Suppressor macrophage treated with lipopolysaccharide for 4 hours (primary cell): ENCODE results near the gene TNNC2.
"Not testable (repeated sequence)": the region's sequence is repeated elsewhere in the genome, so short reads cannot be mapped to it uniquely, and the experiment has no call there.

Source experiments
- DNase-seq: peaks from one replicate; pipeline ENCODE4 v3.0.0-alpha.2; 2020

The TNNC2 gene

DNA sequence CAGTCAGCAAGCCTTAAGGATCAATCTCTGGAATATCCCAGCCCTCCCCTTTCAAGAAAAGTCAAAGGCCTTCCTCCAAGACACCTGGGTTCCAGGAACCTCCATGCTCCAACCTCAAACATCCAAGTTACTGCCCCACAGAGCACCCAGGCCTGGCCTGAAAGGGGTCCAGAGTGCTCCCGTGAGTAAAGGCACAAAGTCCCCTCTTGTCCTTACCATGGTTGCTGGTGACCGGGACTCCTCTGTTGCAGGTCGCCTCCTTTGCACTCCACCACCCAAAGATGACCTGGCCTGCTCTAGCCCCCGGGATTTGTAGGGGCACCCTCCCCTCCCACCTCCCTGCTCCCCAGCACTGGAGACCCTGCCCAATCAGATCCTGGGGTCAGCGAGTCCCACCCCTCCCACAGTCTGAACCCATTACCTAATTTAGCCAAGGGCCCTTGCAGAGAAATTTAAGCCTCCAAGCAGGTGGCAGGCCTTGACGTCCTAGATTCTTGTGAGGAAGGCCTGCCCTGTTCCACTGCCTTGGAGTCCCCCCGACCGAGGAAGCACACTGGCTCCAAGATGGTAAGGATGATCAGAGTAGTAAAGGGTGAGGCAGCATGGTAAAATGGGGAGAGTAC, at the start of gene TNNC2:
Gene TNNC2 (minus strand): TSS at position 283 of the 623 bp plus-strand sequence. CDS start 64 bp downstream, at position 219.
- no peak for DNase-seq

DNA sequence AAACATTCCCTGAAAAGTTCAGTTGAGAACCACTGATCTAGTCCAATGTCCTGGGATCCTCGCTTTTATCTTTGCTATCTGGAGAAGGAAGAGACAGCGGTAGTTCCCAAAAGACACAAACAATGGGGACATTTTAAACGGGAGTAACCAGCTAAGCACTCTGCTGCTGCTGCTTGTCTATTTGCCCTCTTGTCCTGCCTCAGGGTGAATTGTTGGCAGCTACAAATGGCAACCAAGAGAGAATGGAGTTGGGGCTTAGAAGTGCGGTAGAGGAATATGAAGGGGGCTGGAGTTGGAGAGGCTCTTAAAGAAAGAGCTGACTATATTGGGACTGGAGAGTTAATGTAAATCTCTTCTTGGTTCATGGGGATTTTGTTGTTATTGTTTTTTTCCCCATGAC, 47.5 kb upstream of the TNNC2 start:
- DNase-seq = no peak

DNA sequence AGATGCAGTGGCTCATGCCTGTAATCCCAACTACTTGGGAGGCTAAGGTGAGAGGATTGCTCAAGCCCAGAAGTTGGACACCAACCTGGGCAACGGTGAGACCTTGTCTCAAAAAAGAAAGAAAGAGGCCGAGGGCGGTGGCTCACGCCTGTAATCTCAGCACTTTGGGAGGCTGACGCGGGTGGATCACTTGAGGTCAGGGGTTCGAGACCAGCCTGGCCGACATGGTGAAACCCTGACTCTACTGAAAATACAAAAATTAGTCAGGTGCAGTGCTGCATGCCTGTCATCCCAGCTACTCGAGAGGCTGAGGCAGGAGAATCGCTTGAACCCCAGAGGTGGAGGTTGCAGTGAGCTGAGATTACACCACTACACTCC, 47.0 kb upstream of the TNNC2 start:
- DNase-seq = not testable (repeated sequence)

DNA sequence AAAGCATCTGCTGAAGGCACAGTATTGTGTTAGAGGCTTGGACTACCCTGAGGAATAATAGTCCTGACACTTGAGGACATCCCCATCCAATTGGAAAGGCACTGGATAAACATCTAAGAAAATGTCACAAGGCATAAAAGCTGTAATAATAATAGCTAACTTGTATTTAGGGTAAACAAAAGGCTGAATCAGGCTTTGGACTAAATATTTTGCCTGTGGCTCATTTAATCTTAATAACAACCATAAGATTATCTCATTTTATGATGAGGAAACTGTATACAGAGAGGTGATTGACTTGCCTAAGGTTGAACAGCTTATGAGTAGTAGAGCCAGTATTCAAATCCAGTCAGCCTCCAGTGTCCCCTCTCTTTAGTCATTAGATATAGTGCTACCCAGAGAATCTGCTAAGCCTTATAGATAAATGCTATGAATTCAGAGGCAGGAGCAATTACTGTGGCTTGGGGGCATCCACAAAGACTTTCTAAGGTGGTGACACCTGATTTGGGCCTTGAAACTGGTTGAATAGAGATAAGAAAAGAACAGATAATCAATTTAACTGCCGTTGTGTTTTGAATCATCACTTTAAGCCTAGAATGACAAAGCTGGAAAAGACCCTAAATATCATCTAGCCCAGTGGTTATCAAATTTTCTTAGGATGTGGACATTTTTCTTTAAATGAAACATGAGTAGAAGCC, 46.4 kb upstream of the TNNC2 start:
- DNase-seq = no peak

DNA sequence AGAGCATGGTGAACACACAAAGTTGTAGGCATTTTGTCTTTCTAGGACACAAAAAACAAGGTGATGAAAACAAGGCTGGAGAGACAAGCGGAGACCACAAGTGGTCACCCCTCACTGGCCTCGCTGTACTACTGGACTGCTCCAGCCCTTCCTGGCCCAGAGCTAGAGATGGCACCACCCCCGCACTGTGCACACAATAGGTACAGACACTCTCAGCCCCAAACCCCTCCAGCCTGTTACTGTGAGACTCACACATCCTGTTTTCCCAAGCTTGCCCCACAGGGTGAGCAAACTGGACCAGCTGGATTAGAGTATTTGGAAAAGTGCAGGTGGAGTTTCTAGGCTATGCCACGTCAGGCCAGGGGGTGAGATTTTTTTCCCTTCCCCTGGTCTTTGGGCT, 45.5 kb upstream of the TNNC2 start:
- DNase-seq = no peak

DNA sequence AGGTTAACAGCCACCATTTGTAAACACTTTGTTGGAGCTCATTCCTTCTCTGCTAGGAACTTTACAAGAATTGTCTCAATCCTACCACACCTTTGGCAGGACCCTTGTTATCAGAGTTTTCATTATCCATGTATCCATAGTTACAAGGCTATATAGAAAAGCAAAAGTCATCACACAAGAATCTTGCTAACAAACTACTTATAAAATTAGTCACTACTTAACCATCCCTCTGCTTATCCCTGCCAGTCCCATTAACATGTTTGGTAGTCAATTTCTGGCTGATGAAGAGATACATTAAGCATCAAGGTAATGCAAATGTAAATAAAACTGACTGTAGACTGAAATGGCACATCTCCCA, 40.7 kb upstream of the TNNC2 start:
- no peak for DNase-seq

DNA sequence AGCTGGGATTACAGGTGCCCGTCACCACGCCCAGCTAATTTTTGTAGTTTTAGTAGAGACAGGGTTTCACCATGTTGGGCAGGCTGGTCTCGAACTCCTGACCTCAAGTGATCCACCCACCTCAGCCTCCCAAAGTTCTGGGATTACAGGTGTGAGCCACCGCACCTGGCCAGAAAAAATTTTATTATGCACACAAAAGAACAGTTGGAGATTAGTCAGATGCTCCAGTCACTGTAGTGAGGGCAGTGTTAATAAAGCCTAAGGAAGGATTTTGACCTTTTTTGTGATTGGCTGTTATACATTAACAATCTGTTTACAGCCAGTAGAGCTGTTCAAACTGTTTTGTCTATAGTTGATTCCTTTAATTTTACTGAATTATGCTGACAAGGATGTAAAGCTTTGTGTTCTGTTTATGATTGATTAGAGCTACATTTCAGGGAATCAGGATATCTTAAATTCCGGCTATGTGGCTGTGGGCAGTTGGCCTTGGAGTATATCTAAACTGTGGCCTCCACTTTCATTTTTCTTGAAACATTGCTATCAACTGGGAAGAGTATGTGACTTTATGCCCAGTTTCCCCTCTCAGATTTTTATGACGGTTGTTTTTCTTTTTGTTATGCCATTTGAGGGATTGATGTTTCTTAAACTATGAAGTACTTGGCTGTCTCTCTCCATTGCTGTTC, 40.2 kb upstream of the TNNC2 start:
- DNase-seq = no peak

DNA sequence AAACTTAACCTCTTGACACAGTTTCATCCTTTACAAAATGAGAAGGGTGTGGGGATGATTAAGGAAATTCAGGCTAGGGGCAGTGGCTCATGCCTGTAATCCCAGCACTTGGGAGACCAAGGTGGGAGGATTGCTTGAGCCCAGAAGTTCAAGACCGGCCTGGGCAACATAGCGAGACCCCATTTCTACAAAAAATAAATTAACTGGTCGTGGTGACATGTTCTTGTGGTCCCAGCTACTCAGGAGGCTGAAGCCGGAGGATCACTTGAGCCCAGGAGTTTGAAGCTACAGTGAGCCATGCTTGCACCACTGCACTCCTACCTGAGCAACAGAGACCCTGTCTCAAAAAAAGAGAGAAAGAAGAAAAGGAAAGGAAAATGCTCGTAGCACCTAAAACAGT, 39.3 kb upstream of the TNNC2 start:
- DNase-seq = no peak

DNA sequence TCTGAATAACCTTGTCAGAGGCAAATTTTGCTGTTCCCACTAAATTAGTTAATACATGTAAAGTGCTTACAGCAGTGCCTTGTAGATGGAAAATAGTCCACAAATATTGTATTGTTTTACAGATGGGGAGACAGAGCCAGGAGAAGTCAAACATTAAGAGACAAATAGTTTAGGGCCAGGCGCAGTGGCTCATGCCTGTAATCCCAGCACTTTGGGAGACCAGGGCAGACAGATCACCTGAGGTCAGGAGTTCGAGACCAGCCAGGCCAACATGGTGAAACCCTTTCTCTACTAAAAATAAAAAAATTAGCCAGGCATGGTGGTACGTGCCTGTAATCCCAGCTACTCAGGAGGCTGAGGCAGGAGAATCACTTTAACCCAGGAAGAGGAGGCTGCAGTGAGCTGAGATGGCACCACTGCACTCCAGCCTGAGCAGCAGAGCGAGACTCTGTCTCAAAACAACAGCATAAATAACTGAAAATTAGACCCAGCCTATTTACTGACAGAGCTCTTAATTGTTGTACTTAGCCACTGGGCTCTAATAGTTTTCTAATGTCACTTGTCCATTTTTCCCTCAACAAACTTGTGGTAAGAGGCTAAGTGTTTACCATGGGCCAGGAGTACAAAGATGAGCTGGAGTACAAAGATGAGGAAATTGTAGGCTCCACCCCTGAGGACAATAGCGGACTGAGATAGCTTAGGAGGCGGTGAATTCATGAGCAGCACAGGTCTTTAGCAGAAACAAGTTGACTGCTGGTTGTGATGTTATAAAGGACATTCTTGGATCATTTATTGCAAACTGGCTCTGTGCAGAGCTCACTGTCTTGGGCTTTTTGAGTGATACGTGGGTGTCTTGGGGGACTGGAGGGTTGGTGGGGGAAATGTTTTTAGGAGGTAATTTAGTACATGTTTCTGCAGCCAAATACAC, 36.7 kb upstream of the TNNC2 start:
- no peak for DNase-seq

DNA sequence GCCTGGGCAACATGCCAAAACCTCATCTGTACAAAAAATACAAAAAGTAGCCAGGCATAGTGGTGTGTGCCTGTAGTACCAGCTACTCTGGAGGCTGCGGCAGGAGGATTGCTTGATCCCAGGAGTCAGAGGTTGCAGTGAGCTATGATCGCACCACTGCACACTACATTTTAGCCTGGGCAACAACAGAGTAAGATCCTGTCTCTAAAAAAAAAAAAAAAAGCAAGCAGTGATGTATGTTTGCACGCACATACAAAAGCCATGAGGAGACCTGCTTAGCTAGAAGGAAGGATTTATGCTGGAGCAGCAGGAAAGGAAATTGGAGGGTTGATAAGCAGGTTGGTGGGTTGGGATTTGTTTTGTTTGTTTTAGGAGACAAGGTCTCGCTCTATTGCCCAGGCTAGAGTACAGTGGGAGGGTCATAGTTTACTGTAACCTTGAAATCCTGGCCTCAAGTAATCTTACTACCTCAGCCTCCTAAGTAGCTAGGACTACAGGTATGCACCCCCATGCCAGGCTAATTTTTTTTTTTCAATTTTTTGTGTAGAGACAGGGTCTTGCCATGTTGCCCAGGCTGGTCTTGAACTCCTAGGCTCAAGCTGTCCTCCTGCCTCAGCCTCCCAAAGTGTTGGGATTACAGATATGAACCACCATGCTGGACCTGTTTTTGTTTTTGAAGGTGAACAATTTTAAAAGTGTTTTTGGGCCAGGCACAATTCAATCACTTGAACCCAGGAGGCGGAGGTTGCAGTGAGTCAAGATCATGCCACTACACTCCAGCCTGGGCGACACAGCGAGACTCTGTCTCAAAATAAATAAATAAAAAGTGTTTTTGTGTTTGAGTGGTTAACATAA, 34.3 kb upstream of the TNNC2 start:
- DNase-seq = no peak

DNA sequence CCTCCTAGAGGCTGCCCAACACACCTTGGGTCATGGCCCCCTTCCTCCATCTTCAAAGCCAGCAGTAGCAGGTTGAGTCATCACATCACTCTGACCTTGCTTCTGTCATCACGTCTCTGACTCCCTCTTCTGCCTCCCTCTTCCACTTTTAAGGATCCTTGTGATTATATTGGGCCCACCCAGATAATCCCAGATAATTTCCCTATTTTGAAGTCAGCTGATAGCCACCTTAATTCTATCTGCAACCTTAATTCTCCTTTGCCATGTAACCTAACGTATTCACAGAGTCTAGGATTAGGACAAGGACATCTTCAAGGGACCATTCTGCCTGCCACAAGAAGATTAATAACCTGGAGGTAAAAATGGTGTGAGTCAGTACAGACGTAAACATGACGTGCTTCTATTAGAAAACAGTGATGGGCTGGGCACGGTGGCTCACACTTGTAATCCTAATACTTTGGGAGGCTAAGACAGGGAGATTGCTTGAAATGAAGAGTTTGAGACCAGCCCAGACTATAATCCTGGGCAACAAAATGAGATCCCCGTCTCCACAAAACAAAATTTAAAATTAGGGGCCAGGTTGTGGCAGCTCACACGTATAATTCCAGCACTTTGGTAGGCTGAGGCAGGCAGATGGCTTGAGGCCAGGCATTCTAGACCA, 33.6 kb upstream of the TNNC2 start:
- no peak for DNase-seq

DNA sequence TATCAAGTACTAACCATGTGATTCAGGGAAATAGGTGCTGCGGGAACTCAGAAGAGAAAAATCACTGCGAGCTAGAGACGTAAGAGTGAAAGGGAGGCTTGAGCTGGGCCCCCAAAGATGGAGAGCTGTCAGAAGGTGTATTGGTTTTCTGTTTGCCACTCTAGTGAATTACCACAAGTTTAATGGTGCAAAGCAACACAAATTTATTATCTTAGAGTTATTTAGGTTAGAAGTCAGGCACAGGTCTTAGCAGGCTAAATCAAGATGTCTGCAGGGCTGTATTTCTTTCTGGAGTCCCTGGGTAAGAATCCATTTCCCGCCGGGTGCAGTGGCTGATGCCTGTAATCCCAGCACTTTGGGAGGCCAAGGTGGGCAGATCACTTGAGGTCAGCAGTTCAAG, 32.8 kb upstream of the TNNC2 start:
- DNase-seq = no peak

DNA sequence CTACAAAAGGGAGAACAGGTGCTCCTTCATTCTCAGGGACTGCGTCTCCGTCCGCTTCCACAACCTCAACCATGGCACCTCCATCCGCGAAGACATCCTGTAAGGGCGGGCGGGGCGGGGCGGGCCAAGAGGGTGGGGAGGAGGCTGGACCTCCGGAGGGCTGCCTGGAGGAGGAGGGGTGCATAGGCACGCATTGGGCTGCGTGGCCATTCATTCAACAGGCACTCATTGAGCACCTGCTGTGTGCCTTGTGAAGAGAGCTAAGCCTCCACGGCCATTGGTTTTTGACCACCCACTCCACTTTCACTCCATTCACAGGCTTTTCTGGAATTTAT, 30.7 kb upstream of the TNNC2 start:
- DNase-seq = no peak

DNA sequence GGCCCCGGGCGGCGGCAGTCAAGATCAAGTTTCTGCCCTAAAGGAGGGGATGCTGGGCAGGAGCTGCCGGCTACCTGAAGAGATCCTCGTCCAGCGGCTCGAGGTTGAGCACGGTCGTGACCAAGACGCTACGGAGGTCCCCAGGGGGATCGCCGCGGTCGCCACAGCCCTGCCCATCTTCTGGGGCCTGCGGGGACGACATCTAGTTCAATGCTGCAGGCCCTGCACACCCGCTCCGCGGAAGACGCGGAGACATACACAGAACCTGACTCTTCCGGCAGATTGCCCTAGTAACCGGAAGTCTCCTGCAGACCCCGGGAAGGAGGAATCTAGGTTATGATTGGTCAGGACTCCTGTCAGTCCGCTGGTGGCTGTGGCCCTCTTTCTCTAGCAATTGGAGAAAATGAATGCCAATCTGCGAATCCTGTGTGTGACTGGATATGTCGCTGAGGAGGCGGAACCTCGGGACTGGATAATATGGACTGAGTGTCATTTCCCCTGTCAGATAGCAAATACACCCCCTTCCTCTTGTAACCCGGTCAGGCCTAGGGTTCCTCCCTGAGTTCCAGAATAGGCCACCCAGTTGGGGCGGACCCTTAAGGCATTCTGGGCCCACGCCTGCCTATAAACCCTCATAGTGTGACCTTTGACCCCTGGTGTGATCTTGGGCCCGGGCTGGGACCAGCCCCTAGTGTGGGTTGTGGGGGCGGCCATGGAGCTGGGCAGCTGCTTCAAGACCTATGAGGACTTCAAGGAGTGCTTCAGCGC, 30.2 kb upstream of the TNNC2 start, which contains the start of the genes ACOT8 and ZSWIM3:
Gene ACOT8 (minus strand): TSS at position 279 of the 768 bp plus-strand sequence. CDS start 77 bp downstream, at position 202.
Gene ZSWIM3 (plus strand): TSS at position 501 of the 768 bp plus-strand sequence. CDS start 212 bp downstream, at position 713.
- peak; percentile 100 for DNase-seq

DNA sequence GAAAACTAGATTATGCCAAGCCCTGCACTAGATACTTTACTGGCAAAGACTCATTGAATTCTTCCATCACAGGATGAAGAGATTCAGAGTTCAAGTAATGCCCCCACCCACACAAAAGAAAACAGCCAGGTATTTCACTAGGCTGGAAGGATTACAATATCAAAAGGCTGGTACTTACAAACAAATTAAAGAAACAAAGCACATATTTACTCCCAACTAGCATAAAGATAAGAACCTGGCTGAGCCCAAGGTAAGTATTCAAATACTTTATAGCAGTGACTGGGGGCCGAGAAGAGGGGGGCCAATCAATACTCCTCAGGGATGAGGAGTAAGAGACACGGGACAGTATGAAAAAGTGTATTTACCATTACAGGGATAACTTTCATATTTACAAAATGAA, 26.4 kb upstream of the TNNC2 start:
- no peak for DNase-seq

DNA sequence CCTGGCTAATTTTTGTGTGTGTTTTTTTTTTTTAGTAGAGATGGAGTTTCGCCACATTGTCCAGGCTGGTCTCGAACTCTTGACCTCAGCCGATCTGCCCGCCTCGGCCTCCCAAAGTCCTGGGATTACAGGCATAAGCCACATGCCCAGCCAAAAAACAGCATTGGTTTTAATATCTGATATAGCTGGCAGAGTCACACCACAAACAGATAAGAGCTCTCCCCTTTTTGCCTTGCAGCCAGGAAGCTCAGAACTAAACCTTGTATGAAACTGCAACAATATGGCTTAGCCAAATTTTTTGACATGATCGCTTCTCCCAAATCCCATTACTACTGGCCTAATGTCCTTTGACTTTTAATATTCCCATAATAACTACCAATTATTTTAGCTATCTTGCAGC, 25.2 kb upstream of the TNNC2 start:
- DNase-seq = no peak

DNA sequence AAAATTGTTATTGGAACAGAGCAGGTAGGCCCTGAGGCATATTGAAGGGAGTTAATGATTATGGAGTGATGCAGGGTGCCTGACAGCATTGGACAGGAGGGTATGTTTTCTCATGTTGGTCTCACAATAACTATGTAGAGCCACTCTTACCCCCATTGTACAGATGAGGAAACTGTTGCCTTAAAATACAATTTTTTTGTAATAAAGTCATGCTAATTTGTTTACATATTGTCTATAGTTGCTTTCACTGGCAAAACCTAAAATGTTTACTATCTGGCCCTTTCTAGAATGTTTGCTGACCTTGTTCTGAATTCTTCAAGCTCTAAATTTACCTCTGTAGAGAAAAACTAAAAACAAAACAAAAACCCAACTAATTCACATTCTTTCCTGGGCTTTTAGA, 24.4 kb upstream of the TNNC2 start:
- no peak for DNase-seq

DNA sequence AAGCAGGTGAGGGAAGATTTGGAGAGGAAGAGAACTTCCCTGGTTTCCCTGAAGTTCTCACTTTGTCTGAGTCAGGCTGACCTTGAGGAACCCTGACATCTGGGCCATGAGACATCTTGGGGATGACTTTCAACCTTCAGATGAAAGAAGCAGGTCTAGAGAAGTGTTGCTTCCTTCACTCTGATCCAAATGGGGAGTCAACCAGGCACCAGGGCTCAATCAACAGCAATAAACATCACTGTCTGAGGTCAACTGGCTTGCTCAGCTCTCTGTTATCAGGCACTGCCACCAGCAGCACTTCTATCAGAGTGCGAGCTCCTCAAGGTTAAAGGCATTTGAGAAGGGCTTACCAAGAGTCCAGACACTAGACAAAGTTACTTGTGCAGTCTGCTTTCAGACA, 23.8 kb upstream of the TNNC2 start:
- DNase-seq = no peak

DNA sequence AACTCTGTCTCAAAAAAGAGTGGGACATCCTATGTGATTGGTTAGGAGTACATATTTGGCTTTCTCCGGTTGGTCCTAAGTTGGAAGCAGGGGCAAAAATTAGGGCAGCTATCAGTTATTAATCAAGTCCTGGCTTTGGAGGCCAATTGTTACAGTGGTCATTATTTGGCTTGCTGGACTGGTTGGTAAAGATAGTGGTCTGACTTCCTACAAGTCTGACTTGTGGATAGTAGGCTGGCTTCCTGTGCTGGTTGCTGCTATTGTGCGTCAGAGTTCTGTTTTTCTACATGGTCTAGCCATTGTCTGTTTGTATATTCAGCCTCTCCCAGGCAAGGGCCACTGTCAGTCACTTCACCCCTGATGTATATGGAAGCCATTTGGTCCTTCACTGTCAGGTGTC, 23.1 kb upstream of the TNNC2 start:
- DNase-seq = no peak

DNA sequence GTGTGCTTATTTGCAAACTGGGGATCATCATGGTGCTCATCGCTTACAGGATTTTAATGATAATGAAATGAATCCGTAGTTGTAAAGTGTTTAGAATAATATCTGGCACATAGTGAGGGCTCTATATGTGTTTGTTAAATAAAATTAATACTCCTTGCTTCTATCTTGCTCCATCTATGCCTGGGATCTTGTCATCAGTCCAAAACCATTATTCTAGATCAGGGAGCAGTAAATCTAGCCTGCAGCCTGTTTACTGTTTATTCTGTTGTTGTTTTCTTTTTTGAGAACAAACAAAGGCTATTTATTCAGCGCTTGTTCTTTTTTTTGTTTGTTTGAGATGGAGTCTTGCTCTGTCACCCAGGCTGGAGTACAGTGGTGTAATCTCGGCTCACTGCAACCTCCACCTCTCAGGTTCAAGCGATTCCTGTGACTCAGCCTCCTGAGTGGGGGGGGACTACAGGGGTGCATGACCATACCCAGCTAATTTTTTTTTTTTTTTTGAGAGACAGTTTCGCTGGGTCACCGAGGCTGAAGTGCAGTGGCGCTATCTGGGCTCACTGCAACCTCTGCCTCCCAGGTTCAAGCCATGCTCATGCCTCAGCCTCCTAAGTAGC, 22.0 kb upstream of the TNNC2 start:
- DNase-seq = no peak
